K562 (cell line): ENCODE results near the gene DCDC2. TPM values are rescaled to one million over a fixed set of nuclear protein-coding genes. Genes with fewer than 3 reads are reported as not detected.

Experiments
- ATAC-seq: fragments of 200-7000 bp; cut with Tn5 transposase; 3 replicates; pipeline ENCODE4 v1.9.1; 2020; ENCODE audit warnings: moderate library complexity
- BruUV-seq: library from RNA; stranded (reverse); fragments of 400-500 nt; replicated peaks from 2 replicates; lab custom pipeline; 2021; lab: Mats Ljungman, UMichigan
- CTCF ChIA-PET: fragments of 300-600 bp; formaldehyde crosslinking; extraction: SDS; loops from one replicate; lab custom pipeline; 2021; ENCODE audit warnings: low intra/inter-chr PET ratio; lab: Yijun Ruan, JAX
- POLR2A ChIA-PET: fragments of 300-600, 350-650 bp; sonication (Branson Sonifier 250); formaldehyde crosslinking; extraction: SDS; loops from one replicate; lab custom pipeline; 2021; ENCODE audit warnings: antibody characterized with exemption, inconsistent platforms; lab: Yijun Ruan, JAX
- DNase-seq, 4 experiments: peaks; one replicate each; pipeline versions ENCODE4 v3.0.0 to v3.0.0-alpha.2; 2011 to 2018; ENCODE audit warnings: low spot score in 3 of 4, mixed read lengths in 3 of 4; ENCODE audit errors: extremely low read depth in 1 of 4
- FAIRE-seq: peaks from 2 replicates; lab custom pipeline; 2011; peaks lifted over from hg19 to GRCh38; lab: Jason Lieb, UNC
- H2AFZ ChIP-seq: 2 replicates; pipeline ENCODE4 v1.6.0; 2011; ENCODE audit warnings: low read depth, low read length, control low read depth, inconsistent platforms
- H3K27ac ChIP-seq: fragments of 200-600 bp; 3 replicates; pipeline ENCODE4 v1.8.0; 2011; ENCODE audit warnings: low read depth, mild to moderate bottlenecking, control low read depth, inconsistent platforms, low read length, moderate library complexity, mixed read lengths; ENCODE audit errors: extremely low read depth
- H3K27me3 ChIP-seq, 2 experiments: fragments of 300-600 bp in 1 of 2; 2 replicates in 1 of 2; 3 replicates in 1 of 2; pipeline versions ENCODE4 v1.6.0 to v1.8.0; 2011; ENCODE audit warnings: inconsistent platforms in 2 of 2, low read length in 2 of 2, mild to moderate bottlenecking in 1 of 2, mixed read lengths in 1 of 2, moderate library complexity in 1 of 2; ENCODE audit not compliant: control insufficient read depth in 2 of 2, insufficient read depth in 2 of 2
- H3K36me3 ChIP-seq: fragments of 300-600 bp; 3 replicates; pipeline ENCODE4 v1.8.0; 2011; ENCODE audit warnings: mild to moderate bottlenecking, low read length, inconsistent platforms; ENCODE audit not compliant: control insufficient read depth, insufficient read depth
- H3K4me1 ChIP-seq, 2 experiments: fragments of 200-600 bp in 1 of 2; replicated peaks in 1 of 2; 2 replicates in 1 of 2; 3 replicates in 1 of 2; pipeline versions ENCODE4 v1.5.1 to v1.8.0; 2011; ENCODE audit warnings: inconsistent platforms in 2 of 2, low read length in 2 of 2, mild to moderate bottlenecking in 1 of 2, mixed read lengths in 1 of 2, moderate library complexity in 1 of 2; ENCODE audit not compliant: control insufficient read depth in 2 of 2, insufficient read depth in 2 of 2
- H3K4me2 ChIP-seq: 2 replicates; pipeline ENCODE4 v1.6.1; 2011; ENCODE audit warnings: low read length, control low read depth, inconsistent platforms, mixed read lengths; ENCODE audit not compliant: insufficient read depth
- H3K4me3 ChIP-seq: fragments of 200-600 bp; sonication (generic), shearing (Covaris generic); 2 replicates; pipeline ENCODE4 v1.5.1; 2016; ENCODE audit warnings: control low read depth, inconsistent platforms
- H3K79me2 ChIP-seq: fragments of 200-600 bp; 3 replicates; pipeline ENCODE4 v1.8.0; 2011; ENCODE audit warnings: low read length, inconsistent platforms; ENCODE audit not compliant: control insufficient read depth, insufficient read depth
- H3K9ac ChIP-seq, 2 experiments: 2 replicates each; pipeline versions ENCODE4 v1.6.0 to v1.6.1; 2011; ENCODE audit warnings: low read depth in 2 of 2, low read length in 2 of 2, control low read depth in 1 of 2, inconsistent platforms in 1 of 2, mild to moderate bottlenecking in 1 of 2, mixed read lengths in 1 of 2; ENCODE audit not compliant: insufficient read depth in 1 of 2
- H3K9me1 ChIP-seq: one replicate; pipeline ENCODE4 v1.6.0; 2011; ENCODE audit warnings: inconsistent platforms, mild to moderate bottlenecking, low read length, moderate library complexity; ENCODE audit not compliant: control insufficient read depth, insufficient read depth
- H3K9me3 ChIP-seq: replicated peaks from 2 replicates; pipeline ENCODE4 v1.5.1; 2011; ENCODE audit warnings: low read depth, low read length, inconsistent platforms; ENCODE audit not compliant: control insufficient read depth, insufficient read depth
- H4K20me1 ChIP-seq: replicated peaks from 2 replicates; pipeline ENCODE4 v1.6.1; 2011; ENCODE audit warnings: low read length, inconsistent platforms, mixed read lengths; ENCODE audit not compliant: control insufficient read depth, insufficient read depth
- BRCA1 ChIP-seq, 2 experiments: fragments of 450-650 bp in 1 of 2; sonication (generic) in 1 of 2; formaldehyde crosslinking in 1 of 2; IDR thresholded peaks; 2 replicates each; pipeline versions ENCODE4 v1.5.0 to v1.6.1; 2017 to 2020; ENCODE audit warnings: mild to moderate bottlenecking in 1 of 2, missing genetic modification reagents in 1 of 2
- CEBPB ChIP-seq: fragments of 450-650 bp; IDR thresholded peaks from 2 replicates; pipeline ENCODE4 v1.6.1; 2016; ENCODE audit warnings: missing genetic modification characterization, missing compliant biosample characterization
- FOXJ3 ChIP-seq: sonication (generic); formaldehyde crosslinking; IDR thresholded peaks from 2 replicates; pipeline ENCODE4 v1.4.0; 2020; ENCODE audit warnings: mild to moderate bottlenecking, missing genetic modification reagents
- GATAD2B ChIP-seq: fragments of 450-650 bp; IDR thresholded peaks from 2 replicates; pipeline ENCODE4 v1.6.1; 2017; ENCODE audit warnings: mild to moderate bottlenecking, borderline replicate concordance
- HOMEZ ChIP-seq: fragments of 250-450 bp; sonication (Bioruptor Pico); IDR thresholded peaks from 2 replicates; pipeline ENCODE4 v1.4.0; 2020; ENCODE audit warnings: mild to moderate bottlenecking, moderate library complexity
- KAT2B ChIP-seq: IDR thresholded peaks from one replicate; pipeline ENCODE4 v1.6.1; 2012; ENCODE audit warnings: low read depth, mild to moderate bottlenecking, control low read depth, inconsistent platforms, low read length, moderate library complexity
- MYNN ChIP-seq, 2 experiments: sonication (generic); formaldehyde crosslinking in 1 of 2; IDR thresholded peaks; 2 replicates each; pipeline versions ENCODE4 v1.5.0 to v1.6.1; 2016 to 2020; ENCODE audit warnings: antibody characterized with exemption in 1 of 2, missing genetic modification reagents in 1 of 2
- NBN ChIP-seq: fragments of 450-650 bp; IDR thresholded peaks from 2 replicates; pipeline ENCODE4 v1.6.1; 2016; ENCODE audit warnings: low read depth, mild to moderate bottlenecking
- NEUROD1 ChIP-seq: fragments of 150-350 bp; IDR thresholded peaks from 2 replicates; pipeline ENCODE4 v1.6.1; 2014; ENCODE audit warnings: borderline replicate concordance, low read length, low read depth; ENCODE audit not compliant: partially characterized antibody
- PKNOX1 ChIP-seq: fragments of 450-650 bp; IDR thresholded peaks from 2 replicates; pipeline ENCODE4 v1.6.1; 2016
- RFX7 ChIP-seq: fragments of 250-450 bp; sonication (Bioruptor Pico); IDR thresholded peaks from 2 replicates; pipeline ENCODE4 v1.5.1; 2021; ENCODE audit warnings: mild to moderate bottlenecking
- SFPQ ChIP-seq: fragments of 200-400 bp; formaldehyde crosslinking; IDR thresholded peaks from 2 replicates; pipeline ENCODE4 v1.6.1; 2017; ENCODE audit warnings: mild to moderate bottlenecking, low read depth, low read length, moderate library complexity
- SMAD4 ChIP-seq: fragments of 250-450 bp; sonication (Bioruptor Pico); conservative IDR thresholded peaks from 2 replicates; pipeline ENCODE4 v1.8.0; 2021; ENCODE audit warnings: inconsistent platforms, mild to moderate bottlenecking, moderate library complexity
- STAT6 ChIP-seq: sonication (generic); formaldehyde crosslinking; IDR thresholded peaks from 2 replicates; pipeline ENCODE4 v1.8.1; 2023; ENCODE audit warnings: mild to moderate bottlenecking, missing genetic modification reagents
- THRAP3 ChIP-seq: fragments of 450-650 bp; IDR thresholded peaks from 2 replicates; pipeline ENCODE4 v1.6.1; 2016; ENCODE audit warnings: mild to moderate bottlenecking, inconsistent platforms, borderline replicate concordance
- TRIM28 ChIP-seq: fragments of 450-650 bp; IDR thresholded peaks from 2 replicates; pipeline ENCODE4 v1.6.1; 2017
- WGBS: fragments of 100-300 bp; shearing (Covaris generic); methylation state at CpG from one replicate; pipeline ENCODE4 v1.1.6; 2016; ENCODE audit warnings: low coverage, mixed read lengths; ENCODE audit not compliant: insufficient coverage; ENCODE audit errors: missing lambda C conversion rate; 5-methylcytosine and 5-hydroxymethylcytosine counted together
- in situ Hi-C: fragments of 300-500 bp; cut with MboI; formaldehyde crosslinking; loops from 4 replicates; pipeline ENCODE4 v1.15.0; 2018; ENCODE audit warnings: inconsistent platforms, mixed read lengths
- intact Hi-C: fragments of 100-400 bp; cut with micrococcal nuclease; formaldehyde crosslinking; loops from 2 replicates; pipeline ENCODE4 v1.14.2; 2022
- polyA plus RNA-seq, 8 experiments: library from polyadenylated mRNA; depleted of rRNA in 4 of 8; stranded (reverse) in 5 of 8; unstranded in 3 of 8; fragments of >200 nt; fragmentation: Nextera tagmentation in 2 of 8; fragmentation: Illumina TruSeq in 1 of 8; extraction: Ambion mirVana in 2 of 8; extraction: Trizol in 1 of 8; gene quantifications; 2 replicates each; pipeline versions ENCODE4 v1.2.1 to v1.2.3, GENCODE V29; 2011 to 2014; ENCODE audit warnings: inconsistent platforms in 1 of 8, missing spikeins in 1 of 8
- total RNA-seq, 7 experiments: library from RNA; depleted of rRNA in 6 of 7; stranded (reverse); fragments of >200 nt in 6 of 7; fragmentation: Illumina TruSeq in 2 of 7; extraction: Trizol in 2 of 7; gene quantifications; 2 replicates each; pipeline versions ENCODE4 v1.2.1 to v1.2.3, GENCODE V29; 2011 to 2021; ENCODE audit warnings: low replicate concordance in 1 of 7

Gene DCDC2
- total and polyA plus RNA-seq, 9 of the 15 experiments (the other 6 are each of a cell fraction or from before 2014, with no cell fraction given), result 0.04 TPM; not detected in 8

- Histone ChIP-seq H3K4me3 (no peak overlapping the region), H3K9me3 (no peaks in the 10 kb centered on the region), H3K27me3 (0 out of 5 replicates have a peak, but pooled peaks cover 0 to 2% of the 10 kb centered on the region in 2 experiments), H4K20me1 (no peaks in the 10 kb centered on the region), H3K9me1 (no peaks in the 10 kb centered on the region), H3K36me3 (no peaks in the 10 kb centered on the region), H3K27ac (no peak overlapping the region), H3K4me2 (no peak overlapping the region), H3K4me1 (no peaks in the 10 kb centered on the region), H3K9ac (no peak overlapping the region), H3K79me2 (no peaks in the 10 kb centered on the region), H2AFZ (no peak overlapping the region)
- TF ChIP-seq THRAP3 (no peak), NBN (no peak), SMAD4 (no peak), HOMEZ (CRISPR knock-in tag) (no peak), BRCA1 (IDR thresholded peaks at IDR 0.05) (no peak), BRCA1 (CRISPR knock-in tag; IDR thresholded peaks at IDR 0.05) (no peak), CEBPB (tag) (no peak), PKNOX1 (no peak), KAT2B (no peak), GATAD2B (no peak), FOXJ3 (CRISPR knock-in tag) (no peak), STAT6 (CRISPR knock-in tag) (no peak), RFX7 (CRISPR knock-in tag) (no peak), MYNN (IDR thresholded peaks at IDR 0.05) (no peak), MYNN (CRISPR knock-in tag; IDR thresholded peaks at IDR 0.05) (no peak), SFPQ (no peak), TRIM28 (no peak), NEUROD1 (no peak)
- POLR2A ChIA-PET, result interaction anchor here (0.7 kb wide), 1 partner anchor 1068 kb away, joined by 3 read pairs; no protein-coding TSS in a partner anchor
- no peak for ATAC-seq
- BruUV-seq, result no TSS peak
- CTCF ChIA-PET, result no interaction called here
- no peak for FAIRE-seq
- in situ Hi-C loops, result no loop called here
- DNase-seq, result no peak
- WGBS, result 4% methylated on average over 5 of the region's 5 CpGs
- intact Hi-C loops, result loop anchor here (10.0 kb wide), 2 partner anchors 298 to 788 kb away; no protein-coding TSS in a partner anchor
Observed at GRCh38 chr6:24287239-24287638, 70.6 kb downstream of the DCDC2 start.
